Tibial nerve (tissue), 4 donors: ENCODE results near the gene PARP8. TPM values are rescaled to one million over a fixed set of nuclear protein-coding genes. Genes with fewer than 3 reads are reported as not detected.
A peak's percentile ranks its signal among the peaks of the same experiment; 100 is the strongest.

ENCODE experiments used
- DNase-seq, 2 donors: peaks; one replicate each; pipeline ENCODE4 v3.0.0-alpha.2; 2019; ENCODE audit warnings: low spot score in 2 of 2
- H3K27ac ChIP-seq, 4 donors: fragments of 200-600 bp; sonication (generic) in 3 of 4; one replicate each; pipeline ENCODE4 v1.5.1; 2017 to 2019; ENCODE audit warnings: mild to moderate bottlenecking in 1 of 4
- H3K27me3 ChIP-seq, 2 donors: fragments of 200-600 bp; sonication (generic) in 1 of 2; one replicate each; pipeline versions ENCODE4 v1.5.1 to v1.6.0; 2017 to 2019
- H3K36me3 ChIP-seq, 3 donors: fragments of 200-600 bp; sonication (generic); one replicate each; pipeline ENCODE4 v1.5.1; 2018 to 2019
- H3K4me1 ChIP-seq, 4 donors: fragments of 200-600 bp; sonication (generic) in 3 of 4; one replicate each; pipeline ENCODE4 v1.5.1; 2017 to 2019
- H3K4me3 ChIP-seq, 4 donors: fragments of 200-600 bp; sonication (generic) in 3 of 4; one replicate each; pipeline ENCODE4 v1.5.1; 2017 to 2019; ENCODE audit warnings: mild to moderate bottlenecking in 1 of 4, moderate library complexity in 1 of 4
- H3K9me3 ChIP-seq, 4 donors: fragments of 200-600 bp; sonication (generic) in 3 of 4; one replicate each; pipeline ENCODE4 v1.5.1; 2017 to 2019
- EP300 ChIP-seq, 2 donors: sonication (generic); formaldehyde crosslinking; IDR thresholded peaks; one replicate each; pipeline ENCODE4 v1.6.1; 2017; ENCODE audit warnings: antibody characterized with exemption in 2 of 2, mild to moderate bottlenecking in 1 of 2
- POLR2A ChIP-seq, 2 donors: fragments of 450-650 bp; IDR thresholded peaks; one replicate each; pipeline ENCODE4 v1.6.1; 2017; ENCODE audit warnings: antibody characterized with exemption in 2 of 2, mild to moderate bottlenecking in 2 of 2, moderate library complexity in 2 of 2
- WGBS, 2 donors: methylation state at CpG; one replicate each; pipeline ENCODE4 v1.1.5; 2018; 5-methylcytosine and 5-hydroxymethylcytosine counted together
- total RNA-seq, 4 donors: library from RNA; depleted of rRNA; stranded (reverse); fragments of >200 nt; gene quantifications; one replicate each; pipeline ENCODE4 v1.1.0, GENCODE V29; 2016
- TF ChIP-seq, protein P1 (sequence below), 5 experiments: fragments of 200-600 bp in 3 of 5; fragments of 450-650 bp in 2 of 5; sonication (generic) in 3 of 5; IDR thresholded peaks; one replicate each; pipeline ENCODE4 v1.5.1; 2016 to 2019; ENCODE audit warnings: antibody characterized with exemption in 5 of 5, mild to moderate bottlenecking in 3 of 5, moderate library complexity in 2 of 5

Gene PARP8
- total RNA-seq, 4 donors from 2014 or later: 10.4 to 24.7 (median 18.8) TPM

DNA sequence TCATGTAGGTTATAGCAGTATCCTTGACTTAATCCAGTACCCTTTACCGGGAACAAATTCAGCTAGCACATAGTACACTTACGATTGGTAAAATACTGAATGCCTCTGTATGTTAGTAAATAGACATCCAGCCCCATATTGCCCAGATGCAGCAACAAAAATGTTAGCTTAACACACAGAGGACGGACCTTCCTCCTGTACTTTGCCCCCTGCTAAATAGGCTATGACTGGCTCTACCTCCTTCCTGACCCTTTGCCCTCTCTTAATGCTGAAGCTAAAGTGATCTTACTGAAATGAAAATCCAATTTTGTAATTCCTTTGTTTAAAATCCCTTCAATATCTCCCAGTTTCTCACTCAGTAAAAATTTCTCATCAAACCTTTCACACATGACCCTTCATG, 183.1 kb downstream of the PARP8 start:
- Histone ChIP-seq H3K4me1 (no peaks in the 10 kb centered on the region), H3K27me3 (no peaks in the 10 kb centered on the region), H3K4me3 (no peak overlapping the region), H3K36me3 (no peaks in the 10 kb centered on the region), H3K27ac (no peak overlapping the region), H3K9me3 (no peaks in the 10 kb centered on the region)
- TF ChIP-seq, protein P1, sequence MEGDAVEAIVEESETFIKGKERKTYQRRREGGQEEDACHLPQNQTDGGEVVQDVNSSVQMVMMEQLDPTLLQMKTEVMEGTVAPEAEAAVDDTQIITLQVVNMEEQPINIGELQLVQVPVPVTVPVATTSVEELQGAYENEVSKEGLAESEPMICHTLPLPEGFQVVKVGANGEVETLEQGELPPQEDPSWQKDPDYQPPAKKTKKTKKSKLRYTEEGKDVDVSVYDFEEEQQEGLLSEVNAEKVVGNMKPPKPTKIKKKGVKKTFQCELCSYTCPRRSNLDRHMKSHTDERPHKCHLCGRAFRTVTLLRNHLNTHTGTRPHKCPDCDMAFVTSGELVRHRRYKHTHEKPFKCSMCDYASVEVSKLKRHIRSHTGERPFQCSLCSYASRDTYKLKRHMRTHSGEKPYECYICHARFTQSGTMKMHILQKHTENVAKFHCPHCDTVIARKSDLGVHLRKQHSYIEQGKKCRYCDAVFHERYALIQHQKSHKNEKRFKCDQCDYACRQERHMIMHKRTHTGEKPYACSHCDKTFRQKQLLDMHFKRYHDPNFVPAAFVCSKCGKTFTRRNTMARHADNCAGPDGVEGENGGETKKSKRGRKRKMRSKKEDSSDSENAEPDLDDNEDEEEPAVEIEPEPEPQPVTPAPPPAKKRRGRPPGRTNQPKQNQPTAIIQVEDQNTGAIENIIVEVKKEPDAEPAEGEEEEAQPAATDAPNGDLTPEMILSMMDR (IDR thresholded peaks at IDR 0.05): no peak
- TF ChIP-seq EP300 (IDR thresholded peaks at IDR 0.05) (no peak), POLR2A (IDR thresholded peaks at IDR 0.05) (no peak)
- 92 to 93% methylated on average over 3 of the region's 3 CpGs for WGBS, 2 donors
- no peak for DNase-seq

DNA sequence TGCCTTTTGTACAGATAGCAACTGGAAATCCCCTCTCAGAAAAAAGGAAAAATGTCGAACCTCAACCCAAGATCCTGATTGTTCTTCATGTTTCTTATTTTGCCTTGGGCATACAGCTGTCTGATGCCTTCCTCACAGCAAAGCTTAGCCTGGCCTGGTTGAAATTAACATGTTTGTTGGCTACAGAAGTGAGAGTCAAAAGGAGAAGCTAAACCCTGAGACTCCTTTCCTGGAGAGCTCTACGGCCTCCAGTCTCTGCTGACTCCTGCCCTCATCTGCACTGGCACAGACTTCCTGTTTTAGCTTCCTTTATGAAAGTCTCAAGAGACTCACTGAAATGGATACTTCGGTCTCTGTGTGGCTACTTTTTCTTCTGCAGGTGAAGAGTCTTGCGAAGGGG, 186.7 kb downstream of the PARP8 start:
- H3K9me3 ChIP-seq: no peaks in the 10 kb centered on the region
- TF ChIP-seq POLR2A (IDR thresholded peaks at IDR 0.05) (no peak), EP300 (IDR thresholded peaks at IDR 0.05) (peak in 1 of 2 donors; percentile 49)
- TF ChIP-seq, protein P1 (IDR thresholded peaks at IDR 0.05): no peak
- no peaks in the 10 kb centered on the region for H3K27me3 ChIP-seq
- H3K36me3 ChIP-seq: no peaks in the 10 kb centered on the region
- 68 to 76% methylated on average over 4 of the region's 4 CpGs for WGBS, 2 donors
- DNase-seq: peak in 1 of 2 donors; percentile 11
- H3K4me1 ChIP-seq: no peaks in the 10 kb centered on the region
- no peak overlapping the region for H3K27ac ChIP-seq
- no peak overlapping the region for H3K4me3 ChIP-seq

DNA sequence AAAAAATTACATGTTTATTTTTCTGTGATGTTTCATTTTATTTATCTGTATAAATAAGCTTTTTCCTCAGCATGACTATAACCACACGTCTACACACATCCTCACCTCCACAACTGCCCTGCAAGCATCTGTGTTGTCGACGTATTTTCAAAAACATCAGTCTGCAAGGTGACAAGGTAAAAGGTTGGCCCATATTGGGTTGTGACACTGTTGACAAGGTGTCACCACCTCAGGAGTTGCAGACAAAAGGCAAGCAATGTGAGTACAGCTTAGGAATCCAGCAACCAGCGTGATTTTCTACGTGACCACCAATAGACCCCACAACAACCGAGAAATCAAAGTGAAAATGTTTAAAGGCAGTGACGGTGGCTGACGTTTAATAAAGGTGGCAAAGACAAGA, 187.6 kb downstream of the PARP8 start:
- WGBS, 2 donors: 89 to 92% methylated on average over 8 of the region's 8 CpGs
- no peaks in the 10 kb centered on the region for H3K27me3 ChIP-seq
- no peaks in the 10 kb centered on the region for H3K9me3 ChIP-seq
- H3K27ac ChIP-seq: no peak overlapping the region
- H3K4me1 ChIP-seq: no peaks in the 10 kb centered on the region
- H3K36me3 ChIP-seq: no peaks in the 10 kb centered on the region
- no peak for DNase-seq
- H3K4me3 ChIP-seq: no peak overlapping the region
- TF ChIP-seq EP300 (IDR thresholded peaks at IDR 0.05) (no peak), POLR2A (IDR thresholded peaks at IDR 0.05) (no peak)
- TF ChIP-seq, protein P1 (IDR thresholded peaks at IDR 0.05): no peak

DNA sequence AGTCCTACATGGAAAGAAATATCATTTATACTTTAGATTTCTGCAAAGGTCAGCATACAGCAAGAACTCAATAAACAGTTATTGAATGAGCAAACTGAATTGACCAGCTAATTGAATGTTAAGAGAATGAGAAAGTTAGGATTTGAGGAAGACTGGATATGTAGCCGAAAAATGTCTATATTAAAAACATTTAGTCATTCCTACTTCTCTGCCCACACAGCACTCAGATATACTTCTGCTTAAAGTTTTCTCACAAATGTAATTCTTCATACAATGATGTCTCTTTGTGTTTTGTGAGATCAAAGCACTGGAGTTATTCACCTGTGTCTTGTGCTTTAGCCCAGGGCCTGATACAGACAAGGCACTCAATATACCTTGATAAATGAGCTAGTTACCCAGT, 188.6 kb downstream of the PARP8 start:
- 84 to 92% methylated on average over 1 of the region's 1 CpG for WGBS, 2 donors
- H3K27ac ChIP-seq: no peak overlapping the region
- no peak for DNase-seq
- H3K4me3 ChIP-seq: no peak overlapping the region
- H3K9me3 ChIP-seq: no peaks in the 10 kb centered on the region
- H3K36me3 ChIP-seq: no peaks in the 10 kb centered on the region
- H3K4me1 ChIP-seq: no peaks in the 10 kb centered on the region
- no peaks in the 10 kb centered on the region for H3K27me3 ChIP-seq
- TF ChIP-seq, protein P1 (IDR thresholded peaks at IDR 0.05): no peak

DNA sequence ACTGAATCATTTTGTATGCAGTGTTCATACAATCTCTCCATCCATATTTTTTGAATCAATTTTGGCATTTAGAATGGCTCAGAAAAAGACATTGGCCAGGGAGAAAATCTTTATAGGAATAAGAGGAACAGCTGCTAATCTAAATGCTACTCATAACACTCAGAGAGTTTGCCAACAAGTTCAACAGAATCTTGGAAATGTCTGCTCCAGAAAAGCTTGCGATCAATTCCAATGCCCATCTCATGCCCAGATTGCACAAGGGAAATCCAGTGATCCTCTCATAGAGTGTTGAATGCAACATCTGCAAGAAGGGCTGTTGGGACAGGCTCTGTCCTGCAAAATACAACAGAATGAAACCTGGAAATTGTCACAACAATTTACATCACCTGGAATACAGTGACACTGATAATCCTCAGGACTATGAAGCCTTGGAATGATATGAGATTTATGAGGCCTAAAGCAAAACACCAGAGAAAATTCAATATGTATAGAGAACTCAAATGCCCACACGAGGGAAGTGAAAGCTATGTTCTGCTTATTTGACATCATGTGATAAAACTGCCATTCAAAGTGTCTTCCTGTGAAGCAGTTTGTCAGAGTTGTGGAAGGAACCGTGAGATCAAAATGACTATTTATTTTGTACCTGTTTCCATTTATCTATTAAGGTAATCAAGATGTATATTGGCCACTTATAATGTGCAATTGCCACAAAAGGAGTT, 190.1 kb downstream of the PARP8 start:
- H3K4me1 ChIP-seq: no peaks in the 10 kb centered on the region
- TF ChIP-seq EP300 (IDR thresholded peaks at IDR 0.05) (no peak), POLR2A (IDR thresholded peaks at IDR 0.05) (no peak)
- TF ChIP-seq, protein P1 (IDR thresholded peaks at IDR 0.05): no peak
- no peak for DNase-seq
- H3K36me3 ChIP-seq: no peaks in the 10 kb centered on the region
- WGBS, 2 donors: 53 to 69% methylated on average over 3 of the region's 3 CpGs
- H3K27ac ChIP-seq: no peak overlapping the region
- no peak overlapping the region for H3K4me3 ChIP-seq
- no peaks in the 10 kb centered on the region for H3K27me3 ChIP-seq
- H3K9me3 ChIP-seq: no peaks in the 10 kb centered on the region
